HG03060 (cell line): ENCODE measurements around the gene SEMA5B.

Experiments used
- ATAC-seq: cut with Tn5 transposase; IDR thresholded peaks from one replicate; pipeline ENCODE4 v1.9.1; 2021; ENCODE audit warnings: low read depth, moderate number of reproducible peaks; ENCODE audit not compliant: unreplicated experiment

The SEMA5B gene

GRCh38 chr3:123002100-123002748 lies 25.3 kb downstream of the SEMA5B start:
- ATAC-seq, result no peak

GRCh38 chr3:122998856-122999255 lies 28.7 kb downstream of the SEMA5B start:
- no peak for ATAC-seq

- ATAC-seq, result no peak
These were observed 29.4 kb downstream of the SEMA5B start for GRCh38 chr3:122998206-122998605.

DNA sequence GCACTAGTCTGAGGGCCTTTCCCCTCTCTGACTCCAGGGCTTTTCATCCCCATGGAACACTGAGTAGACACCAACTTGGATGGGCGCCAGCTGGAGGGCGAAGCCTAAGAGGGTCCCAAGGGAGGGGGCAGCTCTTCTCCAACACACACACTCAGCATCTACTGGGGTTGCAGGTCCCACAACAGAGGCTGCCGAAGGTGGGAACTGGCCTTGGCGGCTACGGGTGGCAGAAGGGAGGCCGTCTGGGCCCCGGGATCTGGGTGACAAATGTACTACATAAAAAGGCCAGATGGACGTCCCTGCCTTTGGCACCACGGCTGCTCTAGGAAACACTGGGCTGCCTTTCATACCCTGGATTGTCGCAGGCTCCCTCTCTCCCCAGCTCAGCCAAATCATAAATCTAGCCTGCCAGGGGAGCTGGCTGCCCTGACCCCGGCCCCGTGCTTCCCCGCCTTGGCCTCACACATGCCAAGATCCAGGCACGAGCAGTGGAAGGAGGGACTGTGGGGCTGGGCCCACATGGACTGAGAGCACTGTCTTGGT lies 31.5 kb downstream of the SEMA5B start:
- no peak for ATAC-seq

GRCh38 chr3:122994954-122995353 lies 32.6 kb downstream of the SEMA5B start:
- ATAC-seq, result no peak

- ATAC-seq, result no peak
These were observed 34.2 kb downstream of the SEMA5B start for GRCh38 chr3:122993124-122993978.

GRCh38 chr3:122992676-122993075 lies 34.9 kb downstream of the SEMA5B start:
- ATAC-seq, result no peak

DNA sequence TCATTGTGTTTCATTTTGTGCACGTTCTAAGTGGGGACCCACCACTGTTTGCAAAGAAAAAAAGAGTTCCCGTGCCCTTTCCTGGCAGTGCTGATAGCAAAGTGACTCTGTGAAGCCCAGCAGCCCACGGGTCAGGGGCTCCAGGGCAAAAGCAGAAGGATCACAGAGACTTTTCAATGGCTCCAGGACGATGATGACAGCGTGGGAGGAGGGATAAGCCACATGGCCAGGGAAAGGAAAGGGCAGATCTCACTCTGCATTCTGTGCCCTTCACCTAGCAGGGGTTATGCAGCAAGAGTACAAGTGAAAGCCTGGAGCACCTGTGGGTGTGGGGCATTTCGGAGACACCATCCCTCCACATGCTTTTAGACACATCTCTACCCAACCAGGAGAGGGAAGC lies 35.4 kb downstream of the SEMA5B start:
- ATAC-seq, result no peak

GRCh38 chr3:122991236-122991985 lies 36.2 kb downstream of the SEMA5B start:
- ATAC-seq, result no peak

- no peak for ATAC-seq
These were observed 37.5 kb downstream of the SEMA5B start for GRCh38 chr3:122989856-122990575.

DNA sequence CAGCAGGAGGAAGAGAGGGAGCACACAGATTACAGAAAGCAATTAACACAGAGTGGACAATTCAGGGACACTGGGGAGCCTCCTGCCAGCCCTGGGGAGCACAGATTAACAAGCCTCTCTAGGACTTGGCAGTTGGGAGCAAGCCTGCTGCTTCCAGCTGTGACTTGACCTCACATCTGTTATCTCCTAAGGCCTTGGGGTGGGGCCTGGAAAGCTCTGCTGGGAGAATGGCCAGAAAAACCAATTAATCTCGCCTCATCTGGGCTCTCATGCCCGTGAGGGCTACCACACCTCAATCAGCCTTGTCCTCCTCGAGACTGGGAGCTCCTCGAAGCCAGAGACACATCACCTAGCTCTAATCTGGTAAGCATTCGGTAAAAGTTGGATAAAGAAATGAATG lies 39.1 kb downstream of the SEMA5B start:
- no peak for ATAC-seq

GRCh38 chr3:122987736-122988319 lies 39.7 kb downstream of the SEMA5B start:
- ATAC-seq, result no peak

DNA sequence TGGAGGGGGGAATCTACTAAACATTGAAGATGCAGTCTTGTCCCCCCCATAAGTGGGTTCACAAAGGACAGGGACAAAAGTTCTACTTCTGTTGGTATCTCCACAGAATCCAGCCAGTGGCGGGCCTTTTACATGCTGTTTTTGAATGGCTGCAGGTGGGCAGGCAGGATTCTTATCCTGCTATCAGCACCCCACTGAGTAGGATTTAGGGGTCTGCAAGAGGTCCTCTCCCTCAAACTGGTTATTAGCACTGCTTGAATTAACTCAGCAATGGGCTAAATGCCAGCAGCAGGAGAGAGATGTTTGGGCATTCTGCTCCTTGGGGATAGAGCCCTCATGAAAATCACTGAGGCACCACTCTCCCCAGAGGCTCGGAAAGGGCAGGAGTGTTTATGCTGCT lies 40.3 kb downstream of the SEMA5B start:
- ATAC-seq, result no peak

GRCh38 chr3:122986693-122987179 lies 40.8 kb downstream of the SEMA5B start:
- ATAC-seq, result no peak

- no peak for ATAC-seq
These were observed 42.0 kb downstream of the SEMA5B start for GRCh38 chr3:122985539-122985938.

- no peak for ATAC-seq
These were observed 42.9 kb downstream of the SEMA5B start for GRCh38 chr3:122984650-122985049.

DNA sequence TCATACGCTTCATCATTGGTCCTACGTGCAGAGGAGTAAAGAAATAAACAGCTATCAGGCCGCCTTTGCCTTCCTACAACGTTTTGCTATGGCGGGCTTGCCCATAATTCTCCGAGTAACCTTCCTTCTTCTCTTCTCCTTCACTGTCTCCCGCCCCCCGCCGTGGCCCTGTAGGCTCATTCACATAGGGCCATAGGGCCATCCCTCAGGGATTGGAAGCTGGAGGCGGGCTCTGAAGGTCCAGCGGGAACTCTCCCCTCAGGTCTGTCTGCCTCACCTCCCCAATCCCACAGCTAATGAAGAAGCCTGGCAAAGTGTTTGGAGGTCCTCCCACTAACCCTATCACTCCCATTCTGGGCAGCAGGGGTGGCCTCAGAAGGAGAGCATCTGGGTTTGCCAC lies 43.6 kb downstream of the SEMA5B start:
- no peak for ATAC-seq

DNA sequence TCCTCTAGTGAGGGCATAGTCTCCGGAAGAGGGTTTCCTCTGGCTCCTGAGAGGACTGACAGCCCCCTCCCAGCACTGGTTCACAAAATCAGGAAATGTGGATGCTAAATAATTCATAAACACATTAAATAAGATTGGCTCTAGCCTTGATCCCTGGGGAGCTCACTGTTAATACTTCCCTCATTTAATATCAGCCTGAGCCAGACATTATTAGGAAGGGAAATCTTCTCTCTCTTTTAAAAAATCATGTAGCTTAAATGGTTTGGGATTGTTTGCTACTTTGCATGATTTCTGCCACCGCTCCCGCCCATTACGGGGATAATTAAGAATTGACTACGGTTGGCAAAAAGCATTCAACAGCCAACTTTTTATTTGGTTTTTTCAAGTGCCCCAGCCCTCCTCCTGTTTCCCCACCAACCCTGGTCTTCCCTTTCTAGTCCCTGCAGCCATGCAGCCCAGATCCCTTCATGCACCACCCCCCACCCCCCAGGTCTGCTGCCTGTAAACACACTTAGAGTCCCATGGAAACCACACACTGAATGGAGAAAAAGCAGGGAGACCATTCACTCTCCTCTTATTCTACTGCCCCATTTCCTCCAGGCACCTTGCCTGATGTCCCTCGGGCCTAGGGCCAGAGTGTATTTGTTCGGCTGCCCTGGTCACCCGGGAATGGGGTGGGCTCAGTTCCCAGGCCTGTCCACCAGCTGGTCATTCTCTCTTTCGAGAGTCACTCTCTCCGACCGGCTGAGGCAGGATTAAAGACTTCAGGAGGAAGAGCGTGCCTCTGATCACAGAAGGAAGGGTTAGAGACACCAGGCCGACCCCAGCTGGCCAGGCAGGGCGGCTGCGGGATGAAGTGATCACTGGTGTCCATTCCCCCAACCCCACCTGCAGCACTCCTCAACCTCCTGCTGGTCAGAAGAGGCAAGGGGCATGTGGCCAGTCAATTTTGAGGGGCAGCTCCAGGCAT lies 45.1 kb downstream of the SEMA5B start:
- ATAC-seq, result no peak

GRCh38 chr3:122979211-122979610 lies 48.4 kb downstream of the SEMA5B start:
- no peak for ATAC-seq
